ENCODE data around the gene CDH19. TPM values are rescaled to one million over a fixed set of nuclear protein-coding genes. Genes with fewer than 3 reads are reported as not detected.

CDH19 gene
- total RNA-seq, 2 donors from 2014 or later, result not detected

- H3K9me3 Mint-ChIP-seq, result peaks cover 4% of the 10 kb centered on the region
- H3K4me1 Mint-ChIP-seq (ENCODE audit: low read depth in 2 of 2), result no peaks in the 10 kb centered on the region
- H3K27me3 Mint-ChIP-seq, result no peaks in the 10 kb centered on the region
- ATAC-seq, result no peak
- DNase-seq (ENCODE audit: low spot score), result no peak
- no peak overlapping the region for H3K4me3 Mint-ChIP-seq
- H3K36me3 Mint-ChIP-seq, result no peaks in the 10 kb centered on the region
- H3K27ac Mint-ChIP-seq, result no peak overlapping the region
These were observed 142.5 kb downstream of the CDH19 start for GRCh38 chr18:66461344-66461743.

- Mint-ChIP-seq H3K36me3 (peaks cover 10% of the 10 kb centered on the region), H3K4me3 (no peak overlapping the region), H3K4me1 (ENCODE audit: low read depth in 2 of 2) (no peaks in the 10 kb centered on the region), H3K9me3 (peaks cover 9% of the 10 kb centered on the region), H3K27me3 (no peaks in the 10 kb centered on the region), H3K27ac (no peak overlapping the region)
- DNase-seq (ENCODE audit: low spot score), result no peak
- ATAC-seq, result no peak
These were observed 146.6 kb downstream of the CDH19 start for GRCh38 chr18:66457245-66457644.

Measured in natural killer cell treated with Interleukin-12 subunit alpha and Interleukin-12 subunit beta and Interleukin-15 and Interleukin-18, amount 100 ng/mL, for 72 hours (primary cell).